CD4-positive, alpha-beta T cell treated with Interleukin-4 for 4 hours (primary cell): ENCODE results near the gene BAIAP3.

Experiments used
- DNase-seq: peaks from one replicate; pipeline ENCODE4 v3.0.0-alpha.2; 2020

BAIAP3 gene

DNA sequence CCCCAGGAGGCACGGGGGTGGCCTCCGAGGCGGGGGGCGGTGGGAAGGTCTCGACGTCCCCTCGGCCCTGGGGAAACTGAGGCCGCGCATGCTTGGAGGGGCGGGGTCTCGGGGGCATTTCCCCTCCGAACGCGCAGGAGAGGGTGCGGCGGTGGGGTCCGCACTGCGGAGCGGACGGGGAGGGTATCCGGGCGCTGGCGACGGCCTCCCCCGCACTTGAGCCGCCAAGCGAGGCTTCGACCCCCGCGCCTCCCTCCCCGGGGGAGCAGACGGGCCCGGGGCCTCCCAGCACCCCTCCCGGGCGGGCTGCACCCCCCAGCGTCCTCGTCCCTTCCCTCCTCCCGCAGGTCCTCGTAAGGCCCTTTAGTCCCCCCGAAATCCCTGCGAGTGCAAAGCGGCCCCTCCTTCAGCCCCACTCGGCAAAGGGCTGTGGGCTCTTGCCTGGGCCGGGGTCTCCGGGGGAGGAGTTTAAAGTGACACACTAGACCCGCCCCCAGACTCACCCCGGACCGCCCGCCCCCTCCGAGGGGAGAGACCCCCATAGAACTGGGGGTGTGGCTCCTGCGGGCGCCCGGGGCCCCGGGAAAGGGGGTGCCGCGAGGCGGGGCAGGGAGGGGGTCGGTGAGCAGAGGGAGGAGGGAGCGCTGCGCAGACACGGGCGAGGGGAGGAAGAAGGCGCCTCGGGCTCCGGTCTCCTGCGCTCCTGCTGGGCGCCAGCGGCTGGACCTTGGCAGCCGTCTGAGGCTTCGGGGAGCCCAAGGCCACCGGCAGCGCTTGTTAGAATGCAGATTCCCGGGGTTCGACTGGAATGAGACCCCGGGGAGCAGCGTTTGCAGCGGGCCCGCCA, 632 bp downstream of the BAIAP3 start:
- no peak for DNase-seq

DNA sequence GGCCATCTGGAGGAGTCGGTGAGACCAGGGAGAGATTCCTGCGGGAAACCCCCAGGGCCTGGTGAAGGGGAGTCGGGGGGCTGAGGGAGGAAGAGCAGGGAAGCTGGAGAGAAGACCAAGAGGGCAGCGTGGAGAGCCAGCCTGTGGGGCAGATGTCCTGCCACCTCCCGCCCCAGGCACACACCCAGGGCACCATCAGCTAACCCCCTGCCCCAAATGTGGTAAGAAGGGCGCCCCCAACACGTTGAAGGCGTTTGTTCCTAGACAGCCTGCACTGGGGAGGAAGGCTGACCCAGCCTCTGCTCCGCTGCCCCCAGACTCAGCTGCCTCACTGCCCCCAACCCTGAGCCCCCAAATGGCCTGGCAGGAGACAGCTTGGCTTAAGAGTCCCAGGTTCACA, 1.3 kb downstream of the BAIAP3 start:
- DNase-seq, result no peak

DNA sequence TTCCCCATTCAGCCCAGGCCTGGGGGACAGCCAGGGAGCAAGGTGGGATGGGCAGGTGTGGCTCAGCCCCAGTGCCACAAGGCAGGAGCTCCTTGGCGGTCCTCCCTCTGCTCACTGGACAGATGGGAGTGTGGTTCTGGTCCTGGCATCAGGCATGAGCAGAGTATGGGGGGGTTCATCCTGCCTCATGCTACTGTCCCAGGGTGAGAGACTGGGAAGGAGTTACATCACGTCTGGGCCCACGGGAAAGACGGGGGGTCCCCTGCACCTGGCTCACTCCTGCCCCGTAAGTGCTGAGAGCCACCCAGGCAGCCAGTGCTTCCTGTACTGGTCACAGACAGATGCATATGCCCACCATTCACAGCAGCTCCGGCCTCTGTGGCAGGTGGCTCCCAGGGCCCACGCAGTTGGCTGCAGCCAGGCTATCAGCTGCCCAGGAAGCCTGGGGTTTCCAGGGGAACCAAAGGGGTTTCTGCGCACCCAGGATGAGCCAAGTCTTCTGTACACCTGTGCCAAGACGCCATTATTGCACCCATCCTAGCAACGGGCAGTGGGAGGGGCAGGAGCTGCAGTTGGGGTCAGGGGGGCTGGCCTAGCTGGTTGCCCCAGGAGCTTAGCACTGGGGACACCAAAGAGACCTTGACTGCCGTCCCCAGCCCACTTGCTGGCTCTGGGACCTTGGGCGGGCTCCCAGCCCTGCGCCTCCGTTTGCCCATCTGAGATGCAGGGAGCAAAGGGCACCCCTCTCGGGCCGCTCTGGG, 1.9 kb downstream of the BAIAP3 start:
- DNase-seq, result no peak

DNA sequence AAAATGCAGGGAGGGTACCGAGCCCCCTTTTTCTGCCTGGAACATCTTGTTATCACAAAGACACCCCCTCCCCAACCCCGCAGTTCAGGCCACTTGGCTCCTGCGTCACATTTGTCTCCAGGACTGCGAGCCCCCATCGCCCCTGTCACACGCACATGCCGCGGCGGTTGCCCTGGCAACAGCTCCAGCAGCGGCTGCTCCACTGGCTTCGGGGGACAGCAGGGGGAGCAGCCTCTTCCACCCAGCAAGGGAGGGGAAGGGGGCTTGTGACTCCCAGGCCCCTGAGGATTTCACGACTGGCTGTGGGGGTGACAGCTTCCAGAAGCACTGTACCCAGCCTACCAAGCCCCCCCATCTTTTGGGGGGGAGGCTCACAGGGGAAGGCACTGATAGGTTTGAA, 2.6 kb downstream of the BAIAP3 start:
- DNase-seq, result no peak

DNA sequence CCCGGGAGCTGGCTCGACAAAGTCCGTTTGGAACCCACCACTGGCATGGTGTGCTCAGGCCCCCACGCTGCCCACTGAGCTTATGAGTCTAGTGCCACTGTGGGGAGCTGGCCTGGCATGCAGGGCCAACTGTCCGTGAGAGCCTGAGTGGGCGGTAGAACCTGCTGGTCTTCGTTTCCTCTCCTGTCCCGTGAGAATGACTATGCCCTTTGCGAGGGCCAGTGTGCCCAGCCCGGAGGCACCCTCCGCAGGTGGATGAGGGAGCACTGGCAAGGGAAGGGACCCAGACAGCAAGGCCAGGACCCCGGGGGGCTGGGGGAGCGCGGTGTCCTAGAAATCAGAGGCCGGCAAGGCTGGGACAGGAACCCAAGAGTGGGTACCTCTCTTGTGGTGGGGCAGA, 3.2 kb downstream of the BAIAP3 start:
- DNase-seq, result no peak

DNA sequence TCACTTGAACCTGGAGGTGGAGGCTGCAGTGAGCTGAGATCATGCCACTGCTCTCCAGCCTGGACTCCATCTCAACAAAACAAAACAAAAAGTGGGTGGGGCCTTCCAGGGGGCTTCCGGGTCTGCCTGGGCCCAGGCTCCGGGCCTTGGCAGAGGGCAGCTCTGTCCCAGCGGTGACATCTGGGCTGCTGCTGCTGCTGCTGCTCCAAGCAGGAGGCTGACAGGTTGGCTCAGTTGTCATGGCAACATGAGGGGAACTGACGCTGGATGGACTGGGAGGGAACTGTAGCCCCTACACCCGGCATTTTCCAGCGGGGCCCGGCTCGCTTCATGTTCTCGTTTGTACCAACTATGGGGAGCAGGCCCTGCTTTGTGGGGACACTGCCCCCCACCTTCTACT, 4.0 kb downstream of the BAIAP3 start:
- no peak for DNase-seq

DNA sequence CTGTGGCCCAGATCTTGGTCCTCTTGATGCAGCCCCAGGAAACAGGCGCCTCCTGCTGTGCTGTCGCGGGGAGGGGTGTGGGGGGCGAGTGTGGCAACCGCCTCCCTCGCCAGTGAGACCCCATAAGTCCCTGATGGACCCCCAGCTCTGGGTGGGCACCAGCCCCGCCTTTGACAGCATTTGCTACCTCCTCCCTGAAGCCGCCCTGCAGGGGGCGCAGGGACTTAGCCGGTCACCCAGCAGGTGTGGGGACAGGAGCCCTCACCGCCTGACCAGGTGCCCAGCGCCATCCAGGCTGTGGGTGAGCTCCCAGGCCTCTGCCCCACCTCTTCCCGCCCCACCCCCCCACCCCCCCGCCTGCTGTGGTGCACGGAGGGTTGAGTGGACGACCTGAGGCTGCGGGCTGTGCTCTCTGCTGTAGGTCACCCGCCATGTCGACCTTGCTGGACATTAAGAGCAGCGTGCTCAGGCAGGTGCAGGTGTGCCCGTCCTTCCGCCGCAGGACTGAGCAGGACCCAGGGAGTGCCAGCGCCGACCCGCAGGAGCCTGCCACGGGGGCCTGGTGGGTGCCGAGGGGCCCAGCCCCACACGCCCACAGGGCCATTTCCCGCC, 4.8 kb downstream of the BAIAP3 start:
- DNase-seq, result no peak

DNA sequence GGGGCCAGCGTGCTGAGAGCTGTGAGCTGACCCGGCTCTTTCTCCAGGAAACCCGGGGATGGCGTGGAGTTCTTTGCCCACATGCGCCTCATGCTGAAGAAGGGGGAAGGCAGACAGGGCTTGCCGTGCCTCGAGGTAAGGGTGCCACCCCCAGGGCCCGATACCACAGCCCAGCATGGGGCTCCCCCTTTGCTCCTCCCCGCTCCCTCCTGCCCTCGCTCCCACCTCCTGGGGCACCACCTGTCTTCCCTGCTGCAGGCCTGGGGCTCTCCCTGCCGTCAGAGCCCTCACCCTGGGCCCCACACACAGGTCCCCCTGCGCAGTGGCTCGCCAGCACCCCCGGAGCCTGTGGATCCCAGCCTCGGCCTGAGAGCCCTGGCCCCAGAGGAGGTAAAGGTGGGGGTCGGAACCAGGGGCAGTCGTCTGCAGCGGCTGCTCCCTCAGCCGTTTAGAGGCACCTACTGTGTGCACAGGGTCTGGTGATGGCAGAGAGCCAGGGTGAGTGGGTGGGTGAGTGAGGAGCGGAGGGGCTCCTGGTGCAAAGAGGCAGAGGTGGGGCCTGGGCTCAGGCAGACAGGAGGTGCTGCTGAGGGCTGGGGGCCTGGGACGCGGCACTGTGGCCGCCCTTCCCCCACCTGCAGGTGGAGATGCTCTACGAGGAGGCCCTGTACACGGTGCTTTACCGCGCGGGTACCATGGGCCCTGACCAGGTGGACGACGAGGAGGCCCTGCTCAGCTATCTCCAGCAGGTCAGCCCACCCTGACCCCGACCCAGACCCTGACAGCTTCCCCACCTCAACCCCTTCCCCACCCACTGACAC, 5.6 kb downstream of the BAIAP3 start:
- no peak for DNase-seq

DNA sequence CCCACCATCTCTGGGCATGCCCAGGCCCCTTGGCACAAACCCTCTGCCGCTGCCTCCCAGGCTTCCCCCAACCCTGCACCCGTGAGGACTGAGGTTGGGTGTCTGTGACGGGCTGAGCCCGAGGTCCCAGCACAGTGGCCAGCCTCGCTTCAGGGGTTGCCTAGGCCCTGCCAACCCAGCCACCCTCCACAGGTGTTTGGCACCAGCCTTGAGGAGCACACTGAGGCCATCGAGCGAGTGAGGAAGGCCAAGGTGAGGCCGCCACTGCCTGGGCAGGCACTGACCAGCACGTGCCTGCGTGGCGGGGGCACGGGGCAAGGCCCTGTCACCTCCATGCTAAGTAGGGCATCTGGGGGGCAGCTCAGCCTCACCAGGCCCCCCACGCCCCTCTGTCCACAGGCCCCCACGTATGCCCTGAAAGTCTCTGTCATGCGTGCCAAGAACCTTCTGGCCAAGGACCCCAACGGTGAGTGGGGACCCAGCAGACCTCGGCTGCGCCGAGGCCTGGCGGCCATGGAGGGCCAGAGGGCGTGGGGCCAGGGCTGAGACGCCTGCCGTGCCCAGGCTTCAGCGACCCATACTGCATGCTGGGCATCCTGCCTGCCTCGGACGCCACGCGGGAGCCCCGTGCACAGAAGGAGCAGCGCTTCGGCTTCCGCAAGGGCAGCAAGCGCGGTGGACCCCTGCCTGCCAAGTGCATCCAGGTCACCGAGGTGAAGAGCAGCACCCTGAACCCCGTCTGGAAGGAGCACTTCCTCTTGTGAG, 7.5 kb downstream of the BAIAP3 start:
- no peak for DNase-seq

DNA sequence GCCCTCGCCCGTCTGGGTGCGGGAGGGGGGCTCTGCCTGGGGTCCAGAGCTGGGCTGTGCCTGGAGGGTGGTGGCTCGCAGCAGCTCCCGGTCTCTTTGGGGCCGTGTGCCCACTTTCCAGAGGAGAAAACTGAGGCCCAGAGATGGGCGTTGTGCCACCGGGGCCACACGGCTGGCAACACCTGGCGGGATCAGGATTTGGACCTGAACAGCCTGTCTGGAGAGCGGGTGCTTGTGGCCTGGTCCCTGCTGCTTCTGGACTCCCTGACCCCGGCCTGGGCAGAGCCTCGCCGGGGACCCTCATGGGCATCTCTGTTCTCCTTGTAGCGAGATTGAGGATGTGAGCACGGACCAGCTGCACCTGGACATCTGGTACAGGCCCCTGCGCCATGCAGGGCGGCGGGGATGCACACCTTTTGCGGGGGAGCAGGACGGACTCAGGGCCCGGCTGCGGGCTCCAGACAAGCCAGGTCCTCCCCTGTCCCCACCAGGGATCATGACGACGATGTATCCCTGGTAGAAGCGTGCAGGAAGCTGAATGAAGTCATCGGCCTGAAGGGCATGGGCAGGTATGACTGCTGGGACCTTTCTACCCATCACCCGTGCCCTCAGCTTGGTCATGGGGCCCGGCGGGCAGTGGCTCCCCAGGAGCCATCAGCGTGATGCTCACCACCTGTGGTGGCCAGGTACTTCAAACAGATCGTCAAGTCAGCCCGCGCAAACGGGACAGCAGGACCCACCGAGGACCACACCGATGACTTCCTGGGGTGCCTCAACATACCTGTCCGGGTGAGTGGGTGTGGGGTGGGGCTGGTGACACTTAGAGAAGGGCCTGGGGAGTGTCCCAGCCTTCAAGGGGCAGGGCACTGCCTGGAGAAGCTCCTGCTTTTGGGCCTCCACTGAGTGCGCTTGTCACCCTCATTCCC, 8.3 kb downstream of the BAIAP3 start:
- no peak for DNase-seq

DNA sequence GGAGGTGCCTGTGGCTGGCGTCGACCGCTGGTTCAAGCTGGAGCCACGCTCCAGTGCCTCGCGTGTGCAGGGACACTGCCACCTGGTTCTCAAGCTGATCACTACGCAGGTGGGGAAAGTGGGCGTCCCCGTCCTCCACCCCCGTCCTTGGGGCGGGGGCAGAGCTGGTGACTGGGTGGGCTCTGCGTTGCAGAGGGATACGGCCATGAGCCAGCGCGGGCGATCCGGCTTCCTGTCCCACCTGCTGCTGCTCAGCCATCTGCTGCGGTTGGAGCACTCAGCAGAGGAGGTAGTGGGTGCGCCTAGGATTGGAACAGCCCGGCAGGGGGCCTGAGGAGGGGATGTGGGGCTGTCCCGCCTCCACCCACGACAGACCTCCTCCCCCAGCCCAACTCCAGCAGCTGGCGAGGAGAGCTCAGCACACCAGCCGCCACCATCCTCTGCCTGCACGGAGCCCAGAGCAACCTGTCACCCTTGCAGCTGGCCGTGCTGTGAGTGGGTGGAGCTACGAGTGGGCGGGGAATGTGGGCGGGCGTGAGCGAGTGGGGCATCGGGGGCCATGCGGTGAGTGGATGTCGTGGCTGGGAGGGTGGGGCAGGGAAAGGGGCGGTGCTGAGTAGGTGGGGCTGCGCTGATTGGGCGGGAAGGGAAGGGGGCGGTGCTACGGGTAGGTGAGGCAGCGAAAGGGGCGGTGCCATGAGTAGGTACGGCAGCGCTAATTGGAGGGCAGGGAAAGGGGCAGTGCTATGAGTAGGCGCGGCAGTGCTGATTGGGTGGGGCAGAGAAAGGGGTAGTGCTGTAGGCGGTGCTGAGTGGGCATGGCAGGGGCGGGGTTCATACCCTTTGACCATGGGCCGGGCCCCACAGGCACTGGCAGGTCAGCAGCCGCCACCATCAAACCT, 9.3 kb downstream of the BAIAP3 start:
- DNase-seq, result peak; percentile 97

DNA sequence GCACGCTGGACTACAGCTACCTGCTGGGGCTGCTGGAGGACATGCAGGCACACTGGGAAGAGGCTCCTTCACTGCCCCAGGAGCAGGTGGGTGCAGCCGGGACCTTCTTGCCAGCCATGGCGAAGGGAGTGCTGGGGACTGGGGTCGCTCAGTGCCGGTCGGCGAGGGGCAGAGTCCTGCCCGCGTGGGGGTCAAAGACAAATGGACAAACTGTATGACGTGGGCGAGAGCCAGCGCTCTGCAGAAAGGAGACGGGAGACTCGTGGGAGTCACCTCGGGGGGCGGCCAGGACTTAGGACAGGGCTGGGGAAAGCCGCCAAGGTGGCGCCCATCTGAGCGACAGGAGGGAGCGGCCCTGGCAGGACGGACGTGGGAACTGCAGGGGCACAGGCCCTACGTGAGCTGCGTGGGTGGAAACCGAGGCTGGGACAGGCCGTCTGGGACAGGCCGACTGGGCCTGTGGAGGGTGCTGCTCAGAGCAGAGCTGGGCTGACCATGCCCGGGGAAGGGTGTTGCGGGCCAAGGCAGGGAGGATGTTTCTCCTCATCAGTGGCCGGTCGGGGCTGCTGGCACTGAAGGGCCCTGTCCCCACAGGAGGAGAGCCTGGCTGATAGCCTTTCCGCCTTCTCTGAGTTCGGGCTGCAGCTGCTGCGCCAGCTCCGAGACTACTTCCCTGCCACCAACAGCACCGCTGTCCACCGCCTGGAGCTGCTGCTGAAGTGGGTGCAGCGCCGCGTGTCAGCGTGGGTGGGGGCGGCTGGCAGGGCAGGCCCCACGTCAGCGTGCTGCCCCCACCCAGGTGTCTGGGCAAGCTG, 10.2 kb downstream of the BAIAP3 start:
- no peak for DNase-seq

DNA sequence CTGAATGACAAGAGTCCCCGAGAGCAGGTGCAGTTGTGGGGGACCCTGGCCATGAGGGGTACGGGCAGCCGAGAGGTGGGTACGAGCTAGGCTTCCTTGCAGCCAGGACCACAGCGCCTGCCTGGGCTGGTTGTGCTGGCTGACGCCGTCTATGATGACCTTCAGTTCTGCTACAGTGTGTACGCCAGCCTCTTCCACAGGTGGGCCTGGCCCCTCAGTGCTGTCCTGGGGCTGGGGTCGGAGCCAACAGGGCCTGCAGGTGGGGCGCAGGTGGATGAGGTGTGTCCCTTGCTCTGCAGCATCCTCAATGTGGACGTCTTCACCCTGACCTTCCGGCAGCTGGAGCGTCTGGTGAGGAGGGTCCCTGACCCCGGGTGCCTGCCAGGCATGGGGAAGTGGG, 11.1 kb downstream of the BAIAP3 start:
- no peak for DNase-seq

DNA sequence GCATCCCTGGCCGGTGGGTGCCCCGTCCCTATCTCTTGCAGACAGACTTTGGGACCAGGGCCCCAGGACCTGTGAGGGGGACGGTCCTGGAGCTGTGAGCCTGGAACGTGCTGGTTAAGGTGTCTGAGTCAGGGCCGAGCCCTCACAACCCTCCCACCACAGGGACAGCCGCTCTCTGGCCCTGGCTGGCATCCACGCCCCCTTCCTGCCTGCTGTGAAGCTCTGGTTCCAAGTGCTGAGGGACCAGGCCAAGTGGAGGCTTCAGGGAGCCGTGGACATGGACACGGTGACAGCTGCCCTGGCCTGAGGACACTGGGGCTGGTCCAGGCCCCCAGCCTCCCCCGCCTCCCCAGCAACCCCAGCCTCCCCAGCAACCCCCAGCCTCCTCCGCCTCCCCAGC, 11.6 kb downstream of the BAIAP3 start:
- no peak for DNase-seq

DNA sequence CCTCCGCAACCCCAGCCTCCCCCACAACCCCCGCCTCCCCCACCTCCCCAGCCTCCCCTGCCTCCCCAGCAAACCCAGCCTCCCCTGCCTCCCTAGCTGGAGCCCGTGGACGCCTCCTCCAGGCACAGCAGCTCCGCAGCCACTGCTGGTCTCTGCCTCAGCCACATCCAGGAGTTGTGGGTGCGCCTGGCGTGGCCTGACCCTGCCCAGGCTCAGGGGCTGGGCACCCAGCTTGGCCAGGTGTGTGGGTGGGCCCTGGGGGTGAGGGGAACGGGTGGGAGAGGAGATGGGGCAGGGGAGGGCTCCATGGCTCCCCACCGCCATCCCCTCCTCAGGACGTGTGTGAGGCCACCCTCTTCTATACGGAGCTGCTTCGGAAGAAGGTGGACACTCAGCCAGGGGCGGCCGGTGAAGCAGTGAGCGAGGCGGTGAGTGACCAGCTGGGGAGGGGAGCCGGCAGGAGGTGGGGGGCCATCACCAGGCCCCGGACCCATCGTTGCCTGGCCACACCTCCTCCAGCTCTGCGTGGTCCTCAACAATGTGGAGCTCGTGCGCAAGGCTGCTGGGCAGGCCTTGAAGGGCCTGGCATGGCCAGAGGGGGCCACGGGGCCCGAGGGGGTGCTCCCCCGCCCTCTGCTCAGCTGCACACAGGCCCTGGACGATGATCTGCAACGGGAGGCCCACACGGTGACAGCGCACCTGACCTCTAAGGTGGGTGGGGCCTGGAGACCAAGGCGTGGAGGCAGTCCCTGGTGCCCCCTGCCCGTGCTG, 12.4 kb downstream of the BAIAP3 start:
- no peak for DNase-seq

DNA sequence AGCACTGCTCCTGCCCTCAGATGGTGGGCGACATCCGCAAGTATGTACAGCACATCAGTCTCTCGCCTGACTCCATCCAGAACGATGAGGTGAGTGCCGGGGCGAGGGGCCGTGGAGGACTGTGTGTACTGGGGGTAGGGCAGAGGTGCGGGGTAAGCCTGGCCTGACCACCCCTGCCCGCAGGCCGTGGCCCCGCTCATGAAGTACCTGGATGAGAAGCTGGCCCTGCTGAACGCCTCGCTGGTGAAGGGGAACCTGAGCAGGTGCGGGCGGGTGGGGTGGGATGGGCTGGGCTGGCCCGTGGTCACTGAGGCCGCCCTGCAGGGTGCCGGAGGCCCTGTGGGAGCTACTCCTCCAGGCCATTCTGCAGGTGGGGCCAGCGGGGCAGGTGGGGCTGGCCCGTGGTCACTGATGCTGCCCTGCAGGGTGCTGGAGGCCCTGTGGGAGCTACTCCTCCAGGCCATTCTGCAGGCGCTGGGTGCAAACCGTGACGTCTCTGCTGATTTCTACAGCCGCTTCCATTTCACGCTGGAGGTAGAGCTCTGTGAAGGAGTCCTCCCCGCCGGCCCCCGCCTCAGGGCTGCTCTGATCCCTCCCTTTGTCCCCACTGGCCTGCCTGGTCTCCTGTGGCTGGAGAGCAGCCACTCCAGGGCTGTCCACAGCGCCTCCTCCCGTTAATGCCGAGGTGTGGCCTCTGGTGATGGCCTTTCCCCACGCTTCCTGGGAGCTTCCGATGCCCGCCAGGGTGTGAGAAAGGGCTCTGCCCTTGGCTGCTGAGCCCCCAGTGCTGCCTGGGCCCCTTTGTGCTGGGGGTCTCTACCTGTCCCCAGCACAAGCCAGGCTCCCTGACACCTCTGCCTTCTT, 13.2 kb downstream of the BAIAP3 start:
- DNase-seq, result no peak

DNA sequence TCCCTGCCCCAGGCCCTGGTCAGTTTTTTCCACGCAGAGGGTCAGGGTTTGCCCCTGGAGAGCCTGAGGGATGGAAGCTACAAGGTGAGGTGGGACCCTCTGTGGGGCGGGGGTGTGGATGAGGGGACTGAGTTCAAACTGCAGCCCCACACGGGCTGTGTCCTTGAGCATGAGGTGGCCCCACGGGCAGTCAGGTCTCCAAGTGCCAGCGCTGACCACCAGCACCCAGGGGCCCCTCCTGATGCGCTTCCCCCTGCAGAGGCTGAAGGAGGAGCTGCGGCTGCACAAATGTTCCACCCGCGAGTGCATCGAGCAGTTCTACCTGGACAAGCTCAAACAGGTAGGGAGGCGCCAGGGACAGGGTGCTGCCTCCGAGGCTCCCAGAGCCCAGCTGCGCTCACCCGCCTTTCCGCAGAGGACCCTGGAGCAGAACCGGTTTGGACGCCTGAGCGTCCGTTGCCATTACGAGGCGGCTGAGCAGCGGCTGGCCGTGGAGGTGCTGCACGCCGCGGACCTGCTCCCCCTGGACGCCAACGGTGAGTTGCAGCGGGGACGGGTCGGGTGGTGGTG, 13.9 kb downstream of the BAIAP3 start:
- DNase-seq, result no peak
